Hematopoietic multipotent progenitor cell treated with erythropoietin and hydrocortisone succinate and interleukin-3 and kit ligand, for 4 days (in vitro differentiated cells): ENCODE results near the gene PEAK1.
"Not testable (repeated sequence)": the region's sequence is repeated elsewhere in the genome, so short reads cannot be mapped to it uniquely, and the experiment has no call there.

Experiments
- DNase-seq: peaks from one replicate; pipeline ENCODE4 v3.0.0-alpha.2; 2015

Gene PEAK1

GRCh38 chr15:77168141-77168540 is 251.8 kb downstream of the PEAK1 start:
- no peak for DNase-seq

- DNase-seq = no peak
These were observed 252.5 kb downstream of the PEAK1 start for GRCh38 chr15:77167406-77167805.

- no peak for DNase-seq
These were observed 256.0 kb downstream of the PEAK1 start for GRCh38 chr15:77163781-77164384.

GRCh38 chr15:77162872-77163633 is 256.9 kb downstream of the PEAK1 start:
- peak; percentile 75 for DNase-seq

- peak; percentile 58 for DNase-seq
These were observed 259.1 kb downstream of the PEAK1 start for GRCh38 chr15:77160562-77161478.

- not testable (repeated sequence) for DNase-seq
These were observed 263.9 kb downstream of the PEAK1 start for GRCh38 chr15:77156000-77156399.

- DNase-seq = no peak
These were observed 271.7 kb downstream of the PEAK1 start for GRCh38 chr15:77148191-77148590.

- DNase-seq = no peak
These were observed 274.5 kb downstream of the PEAK1 start for GRCh38 chr15:77145370-77145769.

- no peak for DNase-seq
These were observed 275.3 kb downstream of the PEAK1 start for GRCh38 chr15:77144492-77145070.

GRCh38 chr15:77144026-77144425 is 275.9 kb downstream of the PEAK1 start:
- peak; percentile 70 for DNase-seq

GRCh38 chr15:77143616-77144015 is 276.3 kb downstream of the PEAK1 start:
- no peak for DNase-seq

- no peak for DNase-seq
These were observed 276.7 kb downstream of the PEAK1 start for GRCh38 chr15:77143191-77143590.

GRCh38 chr15:77140220-77140619 is 279.7 kb downstream of the PEAK1 start:
- no peak for DNase-seq

- DNase-seq = no peak
These were observed 280.6 kb downstream of the PEAK1 start for GRCh38 chr15:77139312-77139711.

- DNase-seq = no peak
These were observed 281.8 kb downstream of the PEAK1 start for GRCh38 chr15:77138167-77138522.

GRCh38 chr15:77135181-77135580 is 284.7 kb downstream of the PEAK1 start:
- DNase-seq = no peak

- DNase-seq = no peak
These were observed 289.5 kb downstream of the PEAK1 start for GRCh38 chr15:77130315-77130930.

- no peak for DNase-seq
These were observed 292.3 kb downstream of the PEAK1 start for GRCh38 chr15:77127626-77128025.

GRCh38 chr15:77126529-77127326 is 293.2 kb downstream of the PEAK1 start:
- peak; percentile 40 for DNase-seq

- no peak for DNase-seq
These were observed 296.1 kb downstream of the PEAK1 start for GRCh38 chr15:77123854-77124253.

- no peak for DNase-seq
These were observed 297.3 kb downstream of the PEAK1 start for GRCh38 chr15:77122576-77122975.

GRCh38 chr15:77121599-77121998 is 298.3 kb downstream of the PEAK1 start:
- DNase-seq = no peak
